ENCODE data around the gene IRAK1.

IRAK1 gene

GRCh38 chrX:153967536-153968224 lies 52.0 kb downstream of the IRAK1 start:
- DNase-seq (ENCODE audit: insufficient read length) (no peak), FAIRE-seq (no peak)
- TF ChIP-seq POLR2AphosphoS5 (IDR thresholded peaks at IDR 0.05; ENCODE audit: low read depth, low read length) (no peak), TAF1 (IDR thresholded peaks at IDR 0.05; ENCODE audit: borderline replicate concordance, low read depth, low read length) (no peak), POLR2A (IDR thresholded peaks at IDR 0.05; ENCODE audit: low read depth, low read length) (no peak)

GRCh38 chrX:153966841-153967535 lies 52.7 kb downstream of the IRAK1 start:
- DNase-seq (ENCODE audit: insufficient read length) (no peak), FAIRE-seq (peak; percentile 9)
- TF ChIP-seq TAF1 (IDR thresholded peaks at IDR 0.05; ENCODE audit: borderline replicate concordance, low read depth, low read length) (no peak), POLR2A (IDR thresholded peaks at IDR 0.05; ENCODE audit: low read depth, low read length) (no peak), POLR2AphosphoS5 (IDR thresholded peaks at IDR 0.05; ENCODE audit: low read depth, low read length) (no peak)

- DNase-seq (ENCODE audit: insufficient read length) (no peak), FAIRE-seq (no peak)
- TF ChIP-seq POLR2A (IDR thresholded peaks at IDR 0.05; ENCODE audit: low read depth, low read length) (no peak), POLR2AphosphoS5 (IDR thresholded peaks at IDR 0.05; ENCODE audit: low read depth, low read length) (no peak), TAF1 (IDR thresholded peaks at IDR 0.05; ENCODE audit: borderline replicate concordance, low read depth, low read length) (no peak)
These were observed 53.4 kb downstream of the IRAK1 start for GRCh38 chrX:153966283-153966688.

- FAIRE-seq (no peak), DNase-seq (ENCODE audit: insufficient read length) (no peak)
- TF ChIP-seq TAF1 (IDR thresholded peaks at IDR 0.05; ENCODE audit: borderline replicate concordance, low read depth, low read length), result no peak
- TF ChIP-seq POLR2A (IDR thresholded peaks at IDR 0.05; ENCODE audit: low read depth, low read length), result no peak
- TF ChIP-seq POLR2AphosphoS5 (IDR thresholded peaks at IDR 0.05; ENCODE audit: low read depth, low read length), result no peak
These were observed 54.3 kb downstream of the IRAK1 start for GRCh38 chrX:153965406-153965805.

GRCh38 chrX:153964105-153964504 lies 55.6 kb downstream of the IRAK1 start:
- FAIRE-seq, result no peak
- no peak for DNase-seq (ENCODE audit: insufficient read length)
- TF ChIP-seq TAF1 (IDR thresholded peaks at IDR 0.05; ENCODE audit: borderline replicate concordance, low read depth, low read length) (no peak), POLR2A (IDR thresholded peaks at IDR 0.05; ENCODE audit: low read depth, low read length) (no peak), POLR2AphosphoS5 (IDR thresholded peaks at IDR 0.05; ENCODE audit: low read depth, low read length) (no peak)

GRCh38 chrX:153963546-153963945 lies 56.2 kb downstream of the IRAK1 start:
- no peak for TF ChIP-seq TAF1 (IDR thresholded peaks at IDR 0.05; ENCODE audit: borderline replicate concordance, low read depth, low read length)
- TF ChIP-seq POLR2A (IDR thresholded peaks at IDR 0.05; ENCODE audit: low read depth, low read length), result no peak
- TF ChIP-seq POLR2AphosphoS5 (IDR thresholded peaks at IDR 0.05; ENCODE audit: low read depth, low read length), result no peak
- no peak for FAIRE-seq

GRCh38 chrX:153961292-153961691 lies 58.4 kb downstream of the IRAK1 start:
- FAIRE-seq (no peak), DNase-seq (ENCODE audit: insufficient read length) (no peak)
- TF ChIP-seq POLR2A (IDR thresholded peaks at IDR 0.05; ENCODE audit: low read depth, low read length), result peak; percentile 22; the same call in 1 of the 2 replicates
- no peak for TF ChIP-seq POLR2AphosphoS5 (IDR thresholded peaks at IDR 0.05; ENCODE audit: low read depth, low read length)

More at GRCh38 chrX:153963546-153963945, 56.2 kb downstream of the IRAK1 start:
- DNase-seq (ENCODE audit: insufficient read length), result no peak

GRCh38 chrX:153960786-153961185 lies 58.9 kb downstream of the IRAK1 start:
- FAIRE-seq (no peak), DNase-seq (ENCODE audit: insufficient read length) (no peak)
- TF ChIP-seq POLR2AphosphoS5 (IDR thresholded peaks at IDR 0.05; ENCODE audit: low read depth, low read length) (no peak), POLR2A (IDR thresholded peaks at IDR 0.05; ENCODE audit: low read depth, low read length) (no peak), TAF1 (IDR thresholded peaks at IDR 0.05; ENCODE audit: borderline replicate concordance, low read depth, low read length) (no peak)
